Neural cell (in vitro differentiated cells): Measurements from ENCODE around the gene MFSD1. TPM values are rescaled to one million over a fixed set of nuclear protein-coding genes. Genes with fewer than 3 reads are reported as not detected.

Source experiments
- H2AFZ ChIP-seq: fragments of 200-600, 300-800 bp; sonication (generic), shearing (Covaris generic); 2 replicates; pipeline ENCODE4 v1.6.0; 2014; ENCODE audit warnings: low read depth, mild to moderate bottlenecking, antibody characterized with exemption, low read length, moderate library complexity
- H3F3A ChIP-seq: fragments of 200-600 bp; shearing (Covaris generic); 2 replicates; pipeline ENCODE4 v1.6.1; 2016; ENCODE audit warnings: mild to moderate bottlenecking, moderate library complexity, mixed read lengths, antibody characterized with exemption, low read length; ENCODE audit not compliant: insufficient read depth, poor library complexity, severe bottlenecking
- H3K27ac ChIP-seq: fragments of 200-600, 300-800 bp; sonication (generic), shearing (Covaris generic); 2 replicates; pipeline ENCODE4 v1.5.1; 2014; ENCODE audit warnings: mild to moderate bottlenecking, low read length, moderate library complexity
- H3K27me3 ChIP-seq: fragments of 300-800, 200-600 bp; sonication (generic), shearing (Covaris generic); 2 replicates; pipeline ENCODE4 v1.6.0; 2014; ENCODE audit warnings: mild to moderate bottlenecking, low read depth, low read length, moderate library complexity; ENCODE audit not compliant: insufficient read depth
- H3K36me3 ChIP-seq: fragments of 300-800, 200-600 bp; sonication (generic), shearing (Covaris generic); 2 replicates; pipeline ENCODE4 v1.5.1; 2014; ENCODE audit warnings: mild to moderate bottlenecking, antibody characterized with exemption, low read length, moderate library complexity; ENCODE audit not compliant: insufficient read depth
- H3K4me2 ChIP-seq: fragments of 300-800, 200-600 bp; sonication (generic), shearing (Covaris generic); 2 replicates; pipeline ENCODE4 v1.6.0; 2014; ENCODE audit warnings: mild to moderate bottlenecking, low read length
- H3K4me3 ChIP-seq: fragments of 300-800, 200-600 bp; sonication (generic), shearing (Covaris generic); 2 replicates; pipeline ENCODE4 v1.5.1; 2014; ENCODE audit warnings: mild to moderate bottlenecking, low read length, moderate library complexity
- H3K79me2 ChIP-seq: fragments of 200-600 bp; shearing (Covaris generic); replicated peaks from 2 replicates; pipeline ENCODE4 v1.6.0; 2014; ENCODE audit warnings: mild to moderate bottlenecking, low read length, moderate library complexity; ENCODE audit not compliant: insufficient read depth
- H3K9ac ChIP-seq: fragments of 300-800, 200-600 bp; sonication (generic), shearing (Covaris generic); 2 replicates; pipeline ENCODE4 v1.6.1; 2016; ENCODE audit warnings: mild to moderate bottlenecking, low read length, mixed read lengths
- H3K9me2 ChIP-seq: fragments of 200-600 bp; shearing (Covaris generic); 2 replicates; pipeline ENCODE4 v1.6.1; 2016; ENCODE audit warnings: mild to moderate bottlenecking, low read length, mixed read lengths; ENCODE audit not compliant: insufficient read depth
- H3K9me3 ChIP-seq: fragments of 200-600, 300-800 bp; sonication (generic), shearing (Covaris generic); 2 replicates; pipeline ENCODE4 v1.6.1; 2016; ENCODE audit warnings: mild to moderate bottlenecking, mixed run types, low read length, moderate library complexity, mixed read lengths
- H4K20me1 ChIP-seq: fragments of 200-600 bp; shearing (Covaris generic); 2 replicates; pipeline ENCODE4 v1.6.1; 2016; ENCODE audit warnings: mild to moderate bottlenecking, mixed run types; ENCODE audit not compliant: insufficient read depth
- EP300 ChIP-seq: fragments of 450-650 bp; conservative IDR thresholded peaks from 2 replicates; pipeline ENCODE4 v1.6.1; 2014; ENCODE audit warnings: antibody characterized with exemption, mild to moderate bottlenecking, moderate library complexity; ENCODE audit not compliant: poor library complexity, severe bottlenecking
- EZH2 ChIP-seq: fragments of 200-600, 300-800 bp; shearing (Covaris generic), sonication (generic); IDR thresholded peaks from 2 replicates; pipeline ENCODE4 v1.6.1; 2014; ENCODE audit warnings: antibody characterized with exemption, low read length, borderline replicate concordance, mild to moderate bottlenecking; ENCODE audit not compliant: insufficient read depth, poor library complexity, severe bottlenecking
- MXI1 ChIP-seq: fragments of 450-650 bp; conservative IDR thresholded peaks from 2 replicates; pipeline ENCODE4 v1.6.1; 2014; ENCODE audit warnings: antibody characterized with exemption, mild to moderate bottlenecking; ENCODE audit not compliant: poor library complexity, severe bottlenecking
- POLR2AphosphoS5 ChIP-seq: IDR thresholded peaks from 2 replicates; pipeline ENCODE4 v1.6.1; 2012
- RAD21 ChIP-seq: fragments of 450-650 bp; conservative IDR thresholded peaks from 2 replicates; pipeline ENCODE4 v1.6.1; 2014; ENCODE audit warnings: antibody characterized with exemption, mild to moderate bottlenecking, moderate library complexity
- SMC3 ChIP-seq: fragments of 450-650 bp; conservative IDR thresholded peaks from 2 replicates; pipeline ENCODE4 v1.6.1; 2014; ENCODE audit warnings: antibody characterized with exemption, mild to moderate bottlenecking, moderate library complexity; ENCODE audit not compliant: poor library complexity
- TAF1 ChIP-seq: IDR thresholded peaks from 2 replicates; pipeline ENCODE4 v1.6.1; 2012; ENCODE audit warnings: low read depth
- polyA plus RNA-seq: library from polyadenylated mRNA; depleted of rRNA; stranded (reverse); fragments of >200 nt; gene quantifications from 2 replicates; pipeline ENCODE4 v1.2.3, GENCODE V29; 2014
- TF ChIP-seq, protein P1 (sequence below): IDR thresholded peaks from 2 replicates; pipeline ENCODE4 v1.6.1; 2012; ENCODE audit warnings: borderline replicate concordance
- TF ChIP-seq, protein P2 (sequence below): fragments of 450-650 bp; IDR thresholded peaks from 2 replicates; pipeline ENCODE4 v1.5.1; 2014; ENCODE audit warnings: antibody characterized with exemption, mild to moderate bottlenecking, moderate library complexity; ENCODE audit not compliant: poor library complexity, severe bottlenecking

Gene MFSD1
- polyA plus RNA-seq, 1 donor from 2014 or later, result 107 TPM

DNA sequence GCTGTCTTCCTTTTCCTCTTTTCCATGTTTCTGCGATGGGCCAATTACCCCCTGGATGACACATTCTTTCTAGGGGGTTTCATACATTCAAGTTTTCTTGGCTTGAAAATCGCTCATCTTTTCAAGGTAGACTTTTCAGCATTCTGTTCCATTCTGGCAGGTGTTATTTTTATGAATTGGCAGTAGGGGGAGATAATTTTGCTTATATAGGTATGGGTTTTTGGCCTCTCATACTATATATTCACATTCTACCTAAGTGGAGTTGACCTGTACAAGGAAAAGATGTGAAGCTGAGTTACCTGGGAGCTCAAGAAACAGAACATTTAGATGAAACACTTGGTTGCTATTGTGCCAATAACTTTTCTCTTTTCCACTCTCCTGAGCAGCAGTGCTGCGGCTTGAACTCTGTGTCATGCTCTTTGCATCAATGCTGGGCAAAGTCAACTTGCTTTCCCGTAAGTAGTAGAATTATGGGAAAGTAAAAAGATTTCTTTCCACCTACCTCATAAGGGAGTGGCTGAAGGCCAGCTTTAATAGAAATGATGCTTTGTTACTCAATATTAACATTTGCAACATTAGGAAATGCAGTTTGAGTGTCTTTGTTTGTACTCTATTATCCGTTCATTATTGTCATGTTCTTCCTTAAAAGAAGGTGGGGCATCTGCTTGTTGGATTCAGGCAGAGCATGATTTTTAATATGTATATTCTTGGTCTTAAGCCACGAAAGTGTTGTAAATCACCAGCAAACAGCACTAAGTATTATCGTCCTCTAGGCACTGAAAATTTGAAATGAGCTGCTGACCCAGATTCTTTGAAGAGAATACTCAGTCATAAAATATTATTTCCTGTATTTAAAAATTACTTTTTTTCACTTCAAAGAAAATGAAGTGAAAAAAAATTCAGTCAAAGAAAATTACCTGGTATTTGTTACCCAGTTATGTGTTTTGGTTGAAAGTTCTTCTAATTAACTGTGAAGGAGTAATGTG, 27.7 kb upstream of the MFSD1 start:
- no peaks in the 10 kb centered on the region for H4K20me1 ChIP-seq
- no peak overlapping the region for H3K4me3 ChIP-seq
- TF ChIP-seq EP300, result no peak
- TF ChIP-seq POLR2AphosphoS5, result no peak
- no peak for TF ChIP-seq SMC3
- no peak for TF ChIP-seq RAD21
- no peak for TF ChIP-seq TAF1
- TF ChIP-seq, protein P1, sequence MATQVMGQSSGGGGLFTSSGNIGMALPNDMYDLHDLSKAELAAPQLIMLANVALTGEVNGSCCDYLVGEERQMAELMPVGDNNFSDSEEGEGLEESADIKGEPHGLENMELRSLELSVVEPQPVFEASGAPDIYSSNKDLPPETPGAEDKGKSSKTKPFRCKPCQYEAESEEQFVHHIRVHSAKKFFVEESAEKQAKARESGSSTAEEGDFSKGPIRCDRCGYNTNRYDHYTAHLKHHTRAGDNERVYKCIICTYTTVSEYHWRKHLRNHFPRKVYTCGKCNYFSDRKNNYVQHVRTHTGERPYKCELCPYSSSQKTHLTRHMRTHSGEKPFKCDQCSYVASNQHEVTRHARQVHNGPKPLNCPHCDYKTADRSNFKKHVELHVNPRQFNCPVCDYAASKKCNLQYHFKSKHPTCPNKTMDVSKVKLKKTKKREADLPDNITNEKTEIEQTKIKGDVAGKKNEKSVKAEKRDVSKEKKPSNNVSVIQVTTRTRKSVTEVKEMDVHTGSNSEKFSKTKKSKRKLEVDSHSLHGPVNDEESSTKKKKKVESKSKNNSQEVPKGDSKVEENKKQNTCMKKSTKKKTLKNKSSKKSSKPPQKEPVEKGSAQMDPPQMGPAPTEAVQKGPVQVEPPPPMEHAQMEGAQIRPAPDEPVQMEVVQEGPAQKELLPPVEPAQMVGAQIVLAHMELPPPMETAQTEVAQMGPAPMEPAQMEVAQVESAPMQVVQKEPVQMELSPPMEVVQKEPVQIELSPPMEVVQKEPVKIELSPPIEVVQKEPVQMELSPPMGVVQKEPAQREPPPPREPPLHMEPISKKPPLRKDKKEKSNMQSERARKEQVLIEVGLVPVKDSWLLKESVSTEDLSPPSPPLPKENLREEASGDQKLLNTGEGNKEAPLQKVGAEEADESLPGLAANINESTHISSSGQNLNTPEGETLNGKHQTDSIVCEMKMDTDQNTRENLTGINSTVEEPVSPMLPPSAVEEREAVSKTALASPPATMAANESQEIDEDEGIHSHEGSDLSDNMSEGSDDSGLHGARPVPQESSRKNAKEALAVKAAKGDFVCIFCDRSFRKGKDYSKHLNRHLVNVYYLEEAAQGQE, result no peak
- TF ChIP-seq, protein P2, sequence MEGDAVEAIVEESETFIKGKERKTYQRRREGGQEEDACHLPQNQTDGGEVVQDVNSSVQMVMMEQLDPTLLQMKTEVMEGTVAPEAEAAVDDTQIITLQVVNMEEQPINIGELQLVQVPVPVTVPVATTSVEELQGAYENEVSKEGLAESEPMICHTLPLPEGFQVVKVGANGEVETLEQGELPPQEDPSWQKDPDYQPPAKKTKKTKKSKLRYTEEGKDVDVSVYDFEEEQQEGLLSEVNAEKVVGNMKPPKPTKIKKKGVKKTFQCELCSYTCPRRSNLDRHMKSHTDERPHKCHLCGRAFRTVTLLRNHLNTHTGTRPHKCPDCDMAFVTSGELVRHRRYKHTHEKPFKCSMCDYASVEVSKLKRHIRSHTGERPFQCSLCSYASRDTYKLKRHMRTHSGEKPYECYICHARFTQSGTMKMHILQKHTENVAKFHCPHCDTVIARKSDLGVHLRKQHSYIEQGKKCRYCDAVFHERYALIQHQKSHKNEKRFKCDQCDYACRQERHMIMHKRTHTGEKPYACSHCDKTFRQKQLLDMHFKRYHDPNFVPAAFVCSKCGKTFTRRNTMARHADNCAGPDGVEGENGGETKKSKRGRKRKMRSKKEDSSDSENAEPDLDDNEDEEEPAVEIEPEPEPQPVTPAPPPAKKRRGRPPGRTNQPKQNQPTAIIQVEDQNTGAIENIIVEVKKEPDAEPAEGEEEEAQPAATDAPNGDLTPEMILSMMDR, result no peak
- TF ChIP-seq MXI1, result no peak
- TF ChIP-seq EZH2, result no peak
- H3K79me2 ChIP-seq, result no peaks in the 10 kb centered on the region
- H3K9me2 ChIP-seq, result no peaks in the 10 kb centered on the region
- H3K4me2 ChIP-seq, result no peak overlapping the region
- no peaks in the 10 kb centered on the region for H3F3A ChIP-seq
- no peaks in the 10 kb centered on the region for H3K36me3 ChIP-seq
- H3K9ac ChIP-seq, result no peak overlapping the region
- no peaks in the 10 kb centered on the region for H3K27me3 ChIP-seq
- no peak overlapping the region for H3K27ac ChIP-seq
- H3K9me3 ChIP-seq, result no peaks in the 10 kb centered on the region
- H2AFZ ChIP-seq, result no peak overlapping the region

DNA sequence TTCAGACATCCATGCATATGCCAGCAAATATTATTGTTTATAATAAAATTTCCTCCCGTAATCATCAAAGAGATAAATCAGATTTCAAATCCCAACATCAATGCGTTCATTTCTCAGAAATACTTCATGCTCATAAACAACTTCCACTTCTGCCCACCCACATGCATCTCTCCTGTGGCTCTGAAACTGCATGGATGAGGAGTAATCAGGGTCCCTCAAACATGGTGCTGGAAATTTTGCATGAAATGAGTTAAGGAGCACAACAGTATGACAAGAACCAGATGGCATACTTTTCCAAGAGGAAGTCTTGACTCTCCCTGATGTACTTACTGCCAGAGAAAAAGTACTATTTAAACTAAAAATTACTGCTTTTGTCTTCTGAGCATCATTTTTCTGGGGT, 26.9 kb upstream of the MFSD1 start:
- H4K20me1 ChIP-seq, result no peaks in the 10 kb centered on the region
- no peak overlapping the region for H3K4me3 ChIP-seq
- TF ChIP-seq EP300 (no peak), EZH2 (no peak)
- no peak overlapping the region for H3K27ac ChIP-seq
- H3F3A ChIP-seq, result no peaks in the 10 kb centered on the region
- no peaks in the 10 kb centered on the region for H3K9me2 ChIP-seq
- no peak overlapping the region for H2AFZ ChIP-seq
- no peaks in the 10 kb centered on the region for H3K36me3 ChIP-seq
- H3K9me3 ChIP-seq, result no peaks in the 10 kb centered on the region
- no peaks in the 10 kb centered on the region for H3K79me2 ChIP-seq
- no peaks in the 10 kb centered on the region for H3K27me3 ChIP-seq
- no peak overlapping the region for H3K4me2 ChIP-seq
- no peak overlapping the region for H3K9ac ChIP-seq
